CD8-positive, alpha-beta memory T cell (primary cell): ENCODE measurements around the gene SOBP. TPM values are rescaled to one million over a fixed set of nuclear protein-coding genes. Genes with fewer than 3 reads are reported as not detected.
"Not testable (repeated sequence)": the region's sequence is repeated elsewhere in the genome, so short reads cannot be mapped to it uniquely, and the experiment has no call there.

Source experiments
- CTCF ChIA-PET: fragments of 350-600 bp; sonication (Branson Sonifier 250); formaldehyde crosslinking; loops from one replicate; lab custom pipeline; 2021; ENCODE audit warnings: antibody characterized with exemption; lab: Charles Lee
- POLR2A ChIA-PET: fragments of 350-600 bp; sonication (Branson Sonifier 250); formaldehyde crosslinking; loops from one replicate; lab custom pipeline; 2021; ENCODE audit warnings: antibody characterized with exemption; lab: Charles Lee
- DNase-seq, 5 donors: peaks; one replicate each; pipeline versions ENCODE4 v3.0.0 to v3.0.0-alpha.2; 2020 to 2022; ENCODE audit warnings: mixed read lengths in 1 of 5
- H3K27ac ChIP-seq: one replicate; pipeline ENCODE4 v1.7.0; 2013; ENCODE audit warnings: low read depth, mild to moderate bottlenecking, low read length, moderate library complexity
- H3K27me3 ChIP-seq: 2 replicates; pipeline ENCODE4 v1.7.0; 2013; ENCODE audit warnings: low read length, mild to moderate bottlenecking; ENCODE audit not compliant: insufficient read depth, poor library complexity, severe bottlenecking
- H3K36me3 ChIP-seq: 2 replicates; pipeline ENCODE4 v1.7.0; 2013; ENCODE audit warnings: mild to moderate bottlenecking, low read length, moderate library complexity; ENCODE audit not compliant: insufficient read depth
- H3K4me1 ChIP-seq: 2 replicates; pipeline ENCODE4 v1.7.0; 2013; ENCODE audit warnings: mild to moderate bottlenecking, low read length, moderate library complexity; ENCODE audit not compliant: insufficient read depth
- H3K4me3 ChIP-seq: 2 replicates; pipeline ENCODE4 v1.7.0; 2013; ENCODE audit warnings: mild to moderate bottlenecking, low read length
- H3K9me3 ChIP-seq: 2 replicates; pipeline ENCODE4 v1.7.0; 2013; ENCODE audit warnings: mild to moderate bottlenecking, low read length
- H3K27ac Mint-ChIP-seq, 8 donors: one replicate each; pipeline ENCODE4 v1.8.0; 2020 to 2021; ENCODE audit warnings: mixed read lengths in 8 of 8, mild to moderate bottlenecking in 6 of 8, inconsistent platforms in 3 of 8, moderate library complexity in 3 of 8
- H3K27me3 Mint-ChIP-seq, 2 donors: one replicate each; pipeline ENCODE4 v1.8.0; 2020 to 2021; ENCODE audit warnings: mixed read lengths in 2 of 2, mild to moderate bottlenecking in 1 of 2, moderate library complexity in 1 of 2
- H3K36me3 Mint-ChIP-seq, 3 donors: one replicate each; pipeline ENCODE4 v1.8.0; 2020 to 2021; ENCODE audit warnings: mixed read lengths in 3 of 3, inconsistent platforms in 1 of 3, mild to moderate bottlenecking in 1 of 3
- H3K4me1 Mint-ChIP-seq, 3 donors: one replicate each; pipeline ENCODE4 v1.8.0; 2020 to 2021; ENCODE audit warnings: mixed read lengths in 3 of 3, inconsistent platforms in 1 of 3, mild to moderate bottlenecking in 1 of 3
- H3K4me3 Mint-ChIP-seq, 7 donors: one replicate each; pipeline ENCODE4 v1.8.0; 2020 to 2021; ENCODE audit warnings: mixed read lengths in 7 of 7, mild to moderate bottlenecking in 6 of 7, moderate library complexity in 4 of 7, inconsistent platforms in 2 of 7
- H3K9me3 Mint-ChIP-seq, 5 donors: one replicate each; pipeline ENCODE4 v1.8.0; 2020 to 2022; ENCODE audit warnings: mixed read lengths in 5 of 5, mild to moderate bottlenecking in 3 of 5, moderate library complexity in 2 of 5, inconsistent platforms in 1 of 5
- polyA plus RNA-seq: library from polyadenylated mRNA; unstranded; fragments of 300-500 nt; fragmentation: Illumina TruSeq; gene quantifications from one replicate; pipeline ENCODE4 v1.2.3, GENCODE V29; 2021
- total RNA-seq, 2 experiments: library from RNA; stranded (reverse); gene quantifications; one replicate each; pipeline ENCODE4 v1.2.3, GENCODE V29; 2021

The SOBP gene
- total and polyA plus RNA-seq, 3 experiments from 2014 or later, result 0.30 to 1.0 (median 0.79) TPM

GRCh38 chr6:107519224-107519623 is 29.3 kb downstream of the SOBP start:
- H3K36me3 ChIP-seq, H3K4me1 ChIP-seq, H3K4me3 Mint-ChIP-seq, CTCF ChIA-PET, H3K27ac ChIP-seq, H3K4me1 Mint-ChIP-seq, H3K27me3 Mint-ChIP-seq, H3K4me3 ChIP-seq, DNase-seq, H3K27me3 ChIP-seq, H3K27ac Mint-ChIP-seq, H3K9me3 ChIP-seq: not testable (repeated sequence)
- Mint-ChIP-seq H3K9me3 (peaks cover 14 to 24% (median 21%) of the 10 kb centered on the region in 5 donors), H3K36me3 (peaks cover 2 to 23% (median 2%) of the 10 kb centered on the region in 3 donors)
- POLR2A ChIA-PET, result interaction anchor here (0.7 kb wide), 1 partner anchor 8 kb away, joined by 3 read pairs; no protein-coding TSS in a partner anchor

GRCh38 chr6:107520706-107521105 is 30.8 kb downstream of the SOBP start:
- DNase-seq, CTCF ChIA-PET: not testable (repeated sequence)

GRCh38 chr6:107523054-107523791 is 33.3 kb downstream of the SOBP start:
- H3K4me3 Mint-ChIP-seq, result no peak overlapping the region
- H3K4me1 ChIP-seq, result no peaks in the 10 kb centered on the region
- no peaks in the 10 kb centered on the region for H3K9me3 Mint-ChIP-seq
- H3K4me3 ChIP-seq, result no peak overlapping the region
- H3K36me3 ChIP-seq, result no peaks in the 10 kb centered on the region
- CTCF ChIA-PET, result no interaction called here
- H3K9me3 ChIP-seq, result no peaks in the 10 kb centered on the region
- H3K27ac Mint-ChIP-seq, result no peak overlapping the region
- peaks cover 3 to 10% of the 10 kb centered on the region in 2 donors for H3K27me3 Mint-ChIP-seq
- POLR2A ChIA-PET, result no interaction called here
- H3K27me3 ChIP-seq, result no peaks in the 10 kb centered on the region
- H3K36me3 Mint-ChIP-seq, result no peaks in the 10 kb centered on the region
- no peaks in the 10 kb centered on the region for H3K4me1 Mint-ChIP-seq
- DNase-seq, result no peak
- no peak overlapping the region for H3K27ac ChIP-seq

More at GRCh38 chr6:107520706-107521105, 30.8 kb downstream of the SOBP start:
- Mint-ChIP-seq H3K9me3 (peaks cover 10 to 15% (median 13%) of the 10 kb centered on the region in 5 donors), H3K36me3 (peaks cover 2 to 17% (median 2%) of the 10 kb centered on the region in 3 donors)
- H3K4me3 Mint-ChIP-seq, H3K9me3 ChIP-seq, H3K27me3 ChIP-seq, H3K36me3 ChIP-seq, H3K4me1 ChIP-seq, H3K4me1 Mint-ChIP-seq, H3K27ac Mint-ChIP-seq, H3K4me3 ChIP-seq, H3K27me3 Mint-ChIP-seq, H3K27ac ChIP-seq: not testable (repeated sequence)
- POLR2A ChIA-PET, result interaction anchor here (0.6 kb wide), 1 partner anchor 20 kb away, joined by 3 read pairs; no protein-coding TSS in a partner anchor

- no peaks in the 10 kb centered on the region for H3K36me3 ChIP-seq
- no peak for DNase-seq
- no peaks in the 10 kb centered on the region for H3K4me1 ChIP-seq
- H3K27me3 Mint-ChIP-seq, result peaks cover 3 to 10% of the 10 kb centered on the region in 2 donors
- no peaks in the 10 kb centered on the region for H3K9me3 ChIP-seq
- no peaks in the 10 kb centered on the region for H3K36me3 Mint-ChIP-seq
- H3K27ac Mint-ChIP-seq, result no peak overlapping the region
- CTCF ChIA-PET, result no interaction called here
- H3K4me3 Mint-ChIP-seq, result no peak overlapping the region
- no peak overlapping the region for H3K27ac ChIP-seq
- no peaks in the 10 kb centered on the region for H3K4me1 Mint-ChIP-seq
- no peaks in the 10 kb centered on the region for H3K27me3 ChIP-seq
- H3K9me3 Mint-ChIP-seq, result no peaks in the 10 kb centered on the region
- no peak overlapping the region for H3K4me3 ChIP-seq
- POLR2A ChIA-PET, result no interaction called here
Observed at GRCh38 chr6:107523794-107524193, 33.9 kb downstream of the SOBP start.

GRCh38 chr6:107524626-107525025 is 34.7 kb downstream of the SOBP start:
- H3K27ac Mint-ChIP-seq, result no peak overlapping the region
- Histone ChIP-seq H3K36me3 (no peaks in the 10 kb centered on the region), H3K27me3 (no peaks in the 10 kb centered on the region), H3K4me3 (no peak overlapping the region), H3K4me1 (no peaks in the 10 kb centered on the region), H3K9me3 (no peaks in the 10 kb centered on the region), H3K27ac (no peak overlapping the region)
- H3K4me1 Mint-ChIP-seq, result no peaks in the 10 kb centered on the region
- POLR2A ChIA-PET, result no interaction called here
- H3K36me3 Mint-ChIP-seq, result no peaks in the 10 kb centered on the region
- H3K9me3 Mint-ChIP-seq, result no peaks in the 10 kb centered on the region
- no peak overlapping the region for H3K4me3 Mint-ChIP-seq
- DNase-seq, result no peak
- H3K27me3 Mint-ChIP-seq, result peaks cover 3 to 10% of the 10 kb centered on the region in 2 donors
- CTCF ChIA-PET, result no interaction called here

GRCh38 chr6:107531868-107532267 is 42.0 kb downstream of the SOBP start:
- H3K27ac ChIP-seq, result no peak overlapping the region
- Mint-ChIP-seq H3K4me1 (no peaks in the 10 kb centered on the region), H3K27me3 (peaks cover 0 to 4% of the 10 kb centered on the region in 2 donors), H3K4me3 (no peak overlapping the region), H3K36me3 (no peaks in the 10 kb centered on the region), H3K9me3 (no peaks in the 10 kb centered on the region), H3K27ac (no peak overlapping the region)
- no peaks in the 10 kb centered on the region for H3K36me3 ChIP-seq
- ChIA-PET POLR2A (no interaction called here), CTCF (no interaction called here)
- no peak overlapping the region for H3K4me3 ChIP-seq
- DNase-seq, result no peak
- no peaks in the 10 kb centered on the region for H3K4me1 ChIP-seq
- no peaks in the 10 kb centered on the region for H3K27me3 ChIP-seq
- H3K9me3 ChIP-seq, result no peaks in the 10 kb centered on the region

GRCh38 chr6:107532706-107533105 is 42.8 kb downstream of the SOBP start:
- DNase-seq, result no peak
- Histone ChIP-seq H3K4me3 (no peak overlapping the region), H3K9me3 (no peaks in the 10 kb centered on the region), H3K4me1 (no peaks in the 10 kb centered on the region), H3K27me3 (no peaks in the 10 kb centered on the region), H3K27ac (no peak overlapping the region), H3K36me3 (no peaks in the 10 kb centered on the region)
- H3K4me1 Mint-ChIP-seq, result no peaks in the 10 kb centered on the region
- ChIA-PET POLR2A (no interaction called here), CTCF (no interaction called here)
- no peak overlapping the region for H3K27ac Mint-ChIP-seq
- H3K4me3 Mint-ChIP-seq, result no peak overlapping the region
- H3K36me3 Mint-ChIP-seq, result no peaks in the 10 kb centered on the region
- peaks cover 2 to 8% of the 10 kb centered on the region in 2 donors for H3K27me3 Mint-ChIP-seq
- no peaks in the 10 kb centered on the region for H3K9me3 Mint-ChIP-seq

GRCh38 chr6:107533415-107534059 is 43.6 kb downstream of the SOBP start:
- Histone ChIP-seq H3K4me3 (no peak overlapping the region), H3K27me3 (no peaks in the 10 kb centered on the region), H3K27ac (no peak overlapping the region), H3K4me1 (no peaks in the 10 kb centered on the region), H3K9me3 (no peaks in the 10 kb centered on the region), H3K36me3 (no peaks in the 10 kb centered on the region)
- H3K36me3 Mint-ChIP-seq, result no peaks in the 10 kb centered on the region
- H3K27me3 Mint-ChIP-seq, result peaks cover 2 to 9% of the 10 kb centered on the region in 2 donors
- ChIA-PET POLR2A (no interaction called here), CTCF (no interaction called here)
- no peaks in the 10 kb centered on the region for H3K9me3 Mint-ChIP-seq
- H3K27ac Mint-ChIP-seq, result no peak overlapping the region
- no peaks in the 10 kb centered on the region for H3K4me1 Mint-ChIP-seq
- no peak for DNase-seq
- no peak overlapping the region for H3K4me3 Mint-ChIP-seq
